ENCODE data around the gene TPRKB. TPM values are rescaled to one million over a fixed set of nuclear protein-coding genes. Genes with fewer than 3 reads are reported as not detected.

TPRKB gene
- 9.6 and 18.0 TPM in 2 replicates for total RNA-seq

GRCh38 chr2:73736855-73737779 is at the start of gene TPRKB:
Gene TPRKB (minus strand): TSS chr2:73737345. CDS start chr2:73734569, 2,776 bp downstream.

DNA sequence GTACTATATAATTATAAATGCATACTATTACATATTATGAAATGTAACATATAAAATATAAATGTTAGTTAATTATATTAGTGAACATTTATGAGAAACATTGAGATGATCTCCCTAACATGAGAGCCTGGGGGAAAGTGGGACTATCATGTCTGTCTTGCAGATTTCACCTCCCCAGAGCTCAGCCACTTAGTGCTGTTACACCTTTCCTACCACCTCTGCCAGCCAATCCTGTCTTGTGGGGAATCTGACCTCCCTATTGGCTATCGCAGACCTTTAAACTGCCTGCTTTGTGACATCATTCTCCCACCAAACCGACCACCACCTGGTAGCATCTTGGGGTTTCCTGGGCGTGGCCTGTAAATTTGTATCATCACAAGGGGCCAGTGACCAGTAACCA is 46.7 kb upstream of the TPRKB start, which contains the start of gene C2orf78:
Gene C2orf78 (plus strand): TSS at position 301 of the 400 bp plus-strand sequence. CDS start 127 bp downstream, outside the sequence.

DNA sequence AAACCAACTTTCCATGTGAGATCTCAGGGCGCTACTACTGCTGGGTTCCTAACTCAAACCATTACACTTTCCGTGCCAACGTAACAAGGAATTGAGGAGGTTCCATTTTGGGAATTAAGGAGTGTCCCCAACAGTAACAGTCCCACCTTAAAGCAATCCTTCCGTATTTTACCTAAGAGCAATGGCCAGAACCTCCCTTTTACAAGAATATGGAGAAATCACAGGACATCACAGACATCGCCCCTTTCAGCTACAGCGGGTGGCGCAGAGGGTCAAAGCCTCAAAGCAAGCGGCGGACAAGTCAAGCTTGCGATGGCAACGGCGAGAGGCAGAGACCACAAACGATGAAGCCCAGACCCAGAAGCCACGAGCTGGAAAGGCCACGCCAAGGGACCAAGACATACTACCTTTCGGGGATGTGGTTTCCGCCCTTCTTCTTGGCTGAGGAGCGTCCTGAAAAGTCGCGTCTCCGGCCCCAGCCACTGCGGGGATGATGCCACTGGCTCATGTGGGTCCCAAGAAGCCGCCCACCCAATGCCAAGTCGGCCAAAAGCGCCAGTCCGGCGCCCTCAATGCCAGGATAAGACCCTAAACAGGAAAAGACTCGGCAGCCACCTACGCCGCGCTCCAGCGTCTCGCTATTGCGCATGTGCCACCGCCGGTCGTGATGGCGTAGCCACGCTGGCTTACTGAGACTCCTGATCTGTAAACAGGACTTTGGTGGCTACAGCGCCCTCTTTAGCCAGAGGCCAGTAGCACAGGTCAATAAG is 42.5 kb upstream of the TPRKB start, which contains the start of gene DUSP11:
Gene DUSP11 (minus strand): TSS at position 637 of the 770 bp plus-strand sequence. CDS start 129 bp downstream, at position 508.

Other genes starting within 250 kb of the TPRKB start
- not detected in 2 replicates for gene NAT8, start 94.9 kb downstream of the TPRKB start, total RNA-seq
- gene DUSP11, start 42.8 kb upstream of the TPRKB start, total RNA-seq = 35.8 and 41.7 TPM in 2 replicates
- gene C2orf78, start 46.8 kb upstream of the TPRKB start, total RNA-seq = not detected in 2 replicates
- gene STAMBP, start 91.6 kb upstream of the TPRKB start, total RNA-seq = 26.3 and 29.1 TPM in 2 replicates
- gene ACTG2, start 155.7 kb upstream of the TPRKB start, total RNA-seq = 7.2 and 8.0 TPM in 2 replicates
- gene DGUOK, start 189.5 kb upstream of the TPRKB start, total RNA-seq = 48.4 and 49.5 TPM in 2 replicates
- gene TET3, start 247.6 kb upstream of the TPRKB start, total RNA-seq = 2.7 and 4.4 TPM in 2 replicates